ENCODE results near the gene DNAJB7. TPM values are rescaled to one million over a fixed set of nuclear protein-coding genes. Genes with fewer than 3 reads are reported as not detected.
"Not testable (repeated sequence)": the region's sequence is repeated elsewhere in the genome, so short reads cannot be mapped to it uniquely, and the experiment has no call there.

The DNAJB7 gene
- total and polyA plus RNA-seq, 5 donors from 2014 or later = 0.20 to 0.23 (median 0.22) TPM; not detected in 2

DNA sequence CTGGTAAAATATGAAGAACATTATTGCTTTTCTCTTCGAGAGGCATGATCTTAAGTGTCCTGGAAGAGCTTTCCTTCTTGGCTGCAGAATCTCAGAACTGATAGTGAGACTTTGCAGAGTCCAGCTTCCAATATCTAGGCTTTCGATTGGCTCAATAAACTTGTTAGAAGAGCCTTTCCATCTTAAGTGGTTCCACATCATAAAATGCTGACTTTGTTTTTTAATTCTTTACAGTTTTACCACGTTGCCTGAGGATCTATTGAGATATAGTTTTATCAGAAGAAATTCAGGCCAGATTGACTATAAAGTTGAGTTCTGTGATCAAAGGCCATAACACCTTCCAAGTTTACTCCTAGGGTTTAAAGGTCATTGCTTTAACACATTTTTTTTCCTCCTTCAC lies 15.6 kb upstream of the DNAJB7 start:
- Mint-ChIP-seq H3K27ac (no peak overlapping the region), H3K4me3 (no peak overlapping the region), H3K4me1 (peaks cover 0 to 4% (median 0%) of the 10 kb centered on the region in 4 donors), H3K9me3 (no peaks in the 10 kb centered on the region), H3K27me3 (no peaks in the 10 kb centered on the region), H3K36me3 (peaks cover 13% of the 10 kb centered on the region)
- H3K27ac ChIP-seq (ENCODE audit: insufficient read depth, low read length, poor library complexity, severe bottlenecking) = no peak overlapping the region
- no peaks in the 10 kb centered on the region for H3K9me3 ChIP-seq (ENCODE audit: control insufficient read depth in 2 of 2, low read length in 2 of 2)
- DNase-seq = no peak
- no peaks in the 10 kb centered on the region for H3K27me3 ChIP-seq (ENCODE audit: control insufficient read depth, insufficient read depth, low read length)
- no peak overlapping the region for H3K4me3 ChIP-seq (ENCODE audit: low read depth, low read length)
- ATAC-seq (ENCODE audit: low read depth in 2 of 2) = no peak
- no peaks in the 10 kb centered on the region for H3K4me1 ChIP-seq (ENCODE audit: control insufficient read depth, insufficient read depth, low read length, poor library complexity, severe bottlenecking)
- peaks cover 14% of the 10 kb centered on the region for H3K36me3 ChIP-seq (ENCODE audit: control insufficient read depth, insufficient read depth, low read length)

DNA sequence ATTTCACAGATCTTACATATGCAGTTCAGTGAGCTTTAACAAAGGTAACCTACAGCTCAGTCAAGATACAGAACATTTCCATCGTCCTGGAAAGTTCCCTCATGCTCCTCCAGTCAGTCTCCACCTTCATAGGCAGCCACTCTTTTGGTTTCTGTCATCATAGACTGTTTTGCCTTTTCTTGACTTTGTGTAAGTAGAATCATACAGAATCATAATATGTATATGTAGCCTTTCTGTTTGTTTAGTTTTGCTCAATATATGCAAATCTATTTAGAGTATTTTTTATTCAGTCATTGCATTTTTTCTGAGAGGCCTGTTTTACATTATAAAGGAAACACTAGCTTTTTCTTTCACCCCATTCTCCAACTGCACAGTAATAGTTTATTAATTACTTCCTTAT lies 15.0 kb upstream of the DNAJB7 start:
- H3K4me1 Mint-ChIP-seq = peaks cover 0 to 4% (median under 1%) of the 10 kb centered on the region in 4 donors
- DNase-seq = no peak
- no peaks in the 10 kb centered on the region for H3K27me3 ChIP-seq (ENCODE audit: control insufficient read depth, insufficient read depth, low read length)
- H3K4me1 ChIP-seq (ENCODE audit: control insufficient read depth, insufficient read depth, low read length, poor library complexity, severe bottlenecking) = no peaks in the 10 kb centered on the region
- H3K36me3 Mint-ChIP-seq = peaks cover 12% of the 10 kb centered on the region
- no peak overlapping the region for H3K4me3 Mint-ChIP-seq
- no peaks in the 10 kb centered on the region for H3K9me3 Mint-ChIP-seq
- H3K9me3 ChIP-seq (ENCODE audit: control insufficient read depth in 2 of 2, low read length in 2 of 2) = no peaks in the 10 kb centered on the region
- no peak for ATAC-seq (ENCODE audit: low read depth in 2 of 2)
- no peak overlapping the region for H3K4me3 ChIP-seq (ENCODE audit: low read depth, low read length)
- no peak overlapping the region for H3K27ac Mint-ChIP-seq
- H3K36me3 ChIP-seq (ENCODE audit: control insufficient read depth, insufficient read depth, low read length) = peaks cover 10% of the 10 kb centered on the region
- no peaks in the 10 kb centered on the region for H3K27me3 Mint-ChIP-seq
- no peak overlapping the region for H3K27ac ChIP-seq (ENCODE audit: insufficient read depth, low read length, poor library complexity, severe bottlenecking)

DNA sequence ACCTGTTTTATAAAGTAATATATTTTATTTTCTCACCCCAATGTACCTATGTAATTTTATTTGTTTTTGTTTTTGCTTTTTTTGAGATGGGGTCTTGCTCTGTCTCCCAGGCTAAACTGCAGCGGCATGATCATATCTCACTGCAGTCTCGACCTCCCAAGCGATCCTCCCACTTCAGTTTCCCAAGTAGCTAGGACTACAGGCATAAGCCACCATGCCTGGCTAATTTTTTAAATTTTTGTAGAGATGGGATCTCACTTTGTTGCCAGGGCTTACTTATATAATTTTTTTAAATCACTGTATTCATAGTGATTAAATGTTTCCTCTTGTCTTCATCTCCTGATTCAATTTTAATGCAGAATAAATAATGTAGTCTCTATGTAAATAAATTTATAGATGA lies 13.2 kb upstream of the DNAJB7 start:
- H3K9me3 ChIP-seq (ENCODE audit: control insufficient read depth in 2 of 2, low read length in 2 of 2) = no peaks in the 10 kb centered on the region
- Mint-ChIP-seq H3K36me3 (peaks cover 10% of the 10 kb centered on the region), H3K9me3 (no peaks in the 10 kb centered on the region), H3K4me1 (peaks cover 0 to 4% (median under 1%) of the 10 kb centered on the region in 4 donors), H3K4me3 (no peak overlapping the region), H3K27me3 (no peaks in the 10 kb centered on the region), H3K27ac (no peak overlapping the region)
- DNase-seq = no peak
- H3K4me1 ChIP-seq (ENCODE audit: control insufficient read depth, insufficient read depth, low read length, poor library complexity, severe bottlenecking) = no peaks in the 10 kb centered on the region
- no peak for ATAC-seq (ENCODE audit: low read depth in 2 of 2)
- H3K27me3 ChIP-seq (ENCODE audit: control insufficient read depth, insufficient read depth, low read length) = no peaks in the 10 kb centered on the region
- H3K27ac ChIP-seq (ENCODE audit: insufficient read depth, low read length, poor library complexity, severe bottlenecking) = no peak overlapping the region
- H3K36me3 ChIP-seq (ENCODE audit: control insufficient read depth, insufficient read depth, low read length) = peaks cover 10% of the 10 kb centered on the region
- H3K4me3 ChIP-seq (ENCODE audit: low read depth, low read length) = no peak overlapping the region

DNA sequence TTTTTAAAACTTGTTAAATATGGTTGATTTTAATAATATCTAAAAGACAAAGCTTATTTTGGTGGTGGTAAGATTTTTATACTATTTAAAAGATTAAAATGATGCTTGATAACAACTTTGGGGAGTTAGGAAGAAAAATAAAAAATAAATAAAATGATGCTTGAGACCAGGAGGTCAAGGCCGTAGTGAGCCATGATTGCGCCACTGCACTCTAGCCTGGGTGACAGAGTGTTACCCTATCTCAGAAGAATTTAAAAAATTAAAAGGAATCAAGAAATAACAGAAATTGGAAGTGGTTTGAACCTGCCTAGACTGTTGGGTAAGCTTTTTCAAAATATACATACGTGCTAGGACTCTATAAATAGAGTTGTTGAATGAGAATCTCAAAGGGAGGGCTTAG lies 12.1 kb upstream of the DNAJB7 start:
- Histone ChIP-seq H3K4me3 (ENCODE audit: low read depth, low read length) (no peak overlapping the region), H3K4me1 (ENCODE audit: control insufficient read depth, insufficient read depth, low read length, poor library complexity, severe bottlenecking) (no peaks in the 10 kb centered on the region), H3K27ac (ENCODE audit: insufficient read depth, low read length, poor library complexity, severe bottlenecking) (no peak overlapping the region), H3K36me3 (ENCODE audit: control insufficient read depth, insufficient read depth, low read length) (peaks cover 10% of the 10 kb centered on the region), H3K9me3 (ENCODE audit: control insufficient read depth in 2 of 2, low read length in 2 of 2) (no peaks in the 10 kb centered on the region), H3K27me3 (ENCODE audit: control insufficient read depth, insufficient read depth, low read length) (no peaks in the 10 kb centered on the region)
- ATAC-seq (ENCODE audit: low read depth in 2 of 2) (no peak), DNase-seq (no peak)
- H3K27ac Mint-ChIP-seq = no peak overlapping the region
- no peaks in the 10 kb centered on the region for H3K27me3 Mint-ChIP-seq
- no peaks in the 10 kb centered on the region for H3K9me3 Mint-ChIP-seq
- peaks cover 10% of the 10 kb centered on the region for H3K36me3 Mint-ChIP-seq
- H3K4me1 Mint-ChIP-seq = peaks cover 0 to 4% (median under 1%) of the 10 kb centered on the region in 4 donors
- no peak overlapping the region for H3K4me3 Mint-ChIP-seq

DNA sequence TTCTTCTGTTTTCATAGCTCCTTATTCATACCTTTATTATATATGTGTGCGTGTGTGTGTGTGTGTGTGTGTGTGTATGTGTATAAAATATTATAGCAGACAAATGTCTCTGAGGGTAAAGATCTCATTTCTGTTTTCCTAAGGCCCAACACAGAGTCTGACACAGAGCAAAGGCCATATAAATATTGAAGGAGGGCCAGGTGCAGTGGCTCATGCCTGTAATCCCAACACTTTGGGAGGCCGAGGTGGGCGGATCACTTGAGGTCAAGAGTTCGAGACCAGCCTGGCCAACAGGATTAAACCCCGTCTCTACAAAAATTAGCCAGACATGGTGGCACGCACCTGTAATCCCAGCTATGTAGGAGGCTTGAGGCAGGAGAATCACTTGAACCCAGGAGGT lies 6.5 kb upstream of the DNAJB7 start:
- H3K27me3 ChIP-seq (ENCODE audit: control insufficient read depth, insufficient read depth, low read length); H3K9me3 Mint-ChIP-seq; DNase-seq; H3K4me1 ChIP-seq (ENCODE audit: control insufficient read depth, insufficient read depth, low read length, poor library complexity, severe bottlenecking); H3K4me3 Mint-ChIP-seq; H3K36me3 ChIP-seq (ENCODE audit: control insufficient read depth, insufficient read depth, low read length); H3K27ac Mint-ChIP-seq; H3K27me3 Mint-ChIP-seq; H3K36me3 Mint-ChIP-seq; H3K27ac ChIP-seq (ENCODE audit: insufficient read depth, low read length, poor library complexity, severe bottlenecking); ATAC-seq (ENCODE audit: low read depth in 2 of 2); H3K9me3 ChIP-seq (ENCODE audit: control insufficient read depth in 2 of 2, low read length in 2 of 2); H3K4me3 ChIP-seq (ENCODE audit: low read depth, low read length): not testable (repeated sequence)
- peaks cover 5 to 23% (median 17%) of the 10 kb centered on the region in 4 donors for H3K4me1 Mint-ChIP-seq

DNA sequence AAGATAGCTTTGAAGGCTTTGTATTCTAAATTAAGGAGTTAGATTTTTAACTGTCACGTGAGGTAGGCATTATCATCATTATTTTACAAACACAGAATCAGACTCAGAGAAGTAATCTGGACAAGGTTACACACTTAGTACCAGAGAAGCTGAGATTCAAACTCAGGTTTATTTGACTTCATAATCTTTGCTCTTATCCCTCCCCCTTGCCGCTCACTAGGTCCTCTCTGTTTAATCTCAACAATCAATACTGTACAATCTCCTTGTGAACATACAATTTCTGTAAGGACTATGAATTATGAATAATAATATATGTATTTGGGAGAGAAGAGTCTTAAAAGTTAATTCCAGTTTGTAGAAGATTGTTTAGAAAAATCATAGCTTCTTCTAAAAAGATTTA lies 5.2 kb upstream of the DNAJB7 start:
- Histone ChIP-seq H3K4me3 (ENCODE audit: low read depth, low read length) (no peak overlapping the region), H3K36me3 (ENCODE audit: control insufficient read depth, insufficient read depth, low read length) (peaks cover 6% of the 10 kb centered on the region), H3K4me1 (ENCODE audit: control insufficient read depth, insufficient read depth, low read length, poor library complexity, severe bottlenecking) (no peaks in the 10 kb centered on the region), H3K27me3 (ENCODE audit: control insufficient read depth, insufficient read depth, low read length) (no peaks in the 10 kb centered on the region), H3K27ac (ENCODE audit: insufficient read depth, low read length, poor library complexity, severe bottlenecking) (no peak overlapping the region), H3K9me3 (ENCODE audit: control insufficient read depth in 2 of 2, low read length in 2 of 2) (no peaks in the 10 kb centered on the region)
- no peak for DNase-seq
- Mint-ChIP-seq H3K36me3 (peaks cover 10% of the 10 kb centered on the region), H3K27me3 (no peaks in the 10 kb centered on the region), H3K4me1 (peaks cover 16 to 32% (median 18%) of the 10 kb centered on the region in 4 donors), H3K9me3 (peaks cover 0 to 2% (median 0%) of the 10 kb centered on the region in 7 donors), H3K27ac (peak overlapping the region in 1 of 3 donors; percentile 6), H3K4me3 (no peak overlapping the region)
- no peak for ATAC-seq (ENCODE audit: low read depth in 2 of 2)

DNA sequence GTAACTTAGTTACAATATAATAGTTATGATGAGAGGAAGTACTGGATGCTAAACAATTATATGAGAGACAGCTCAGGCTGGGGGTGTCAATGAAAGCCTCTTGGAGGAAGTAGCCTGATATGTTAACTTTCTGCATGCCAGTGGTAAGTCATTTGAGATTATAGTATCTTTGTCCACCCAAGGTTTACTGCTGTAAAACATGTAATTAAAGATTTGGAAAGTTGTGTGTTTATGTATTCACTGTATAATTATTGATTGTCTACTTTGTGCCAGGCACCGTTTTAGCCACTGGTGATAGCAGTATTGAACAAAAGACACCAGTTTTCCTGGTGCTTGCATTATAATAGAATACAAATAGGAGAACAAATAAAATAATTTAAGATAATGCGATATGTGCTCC lies 624 bp upstream of the DNAJB7 start:
- no peak for ATAC-seq (ENCODE audit: low read depth in 2 of 2)

DNA sequence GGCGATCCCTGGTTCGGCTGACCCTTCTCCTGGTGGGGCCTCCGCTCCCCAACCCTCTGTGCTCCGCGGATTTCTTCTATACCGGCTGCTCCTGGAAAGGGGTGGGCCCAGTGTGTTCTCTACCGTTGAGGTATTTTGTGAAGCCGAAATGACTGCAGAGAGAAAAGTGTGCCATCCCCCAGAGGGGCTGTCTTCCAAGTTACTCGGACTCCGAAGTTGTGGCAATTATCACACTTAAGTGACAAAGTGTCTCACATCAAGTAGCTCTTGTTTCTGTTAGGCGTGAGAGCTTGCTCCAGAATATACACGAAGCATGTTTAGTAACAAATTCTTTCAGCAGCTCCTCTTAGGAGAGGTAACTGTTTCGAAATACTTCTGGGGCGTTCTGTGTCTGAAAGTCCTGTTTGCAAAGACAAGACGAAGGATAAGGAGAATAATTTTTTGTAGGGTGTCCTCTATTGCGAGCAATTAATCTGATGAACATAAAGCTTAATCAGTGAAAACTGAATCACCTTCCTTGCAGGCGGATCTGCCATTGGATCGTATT lies 4.5 kb downstream of the DNAJB7 start:
- peak overlapping the region; percentile 93 to 100 (median 98) for H3K4me3 Mint-ChIP-seq
- no peaks in the 10 kb centered on the region for H3K9me3 Mint-ChIP-seq
- Histone ChIP-seq H3K27me3 (ENCODE audit: control insufficient read depth, insufficient read depth, low read length) (no peaks in the 10 kb centered on the region), H3K4me1 (ENCODE audit: control insufficient read depth, insufficient read depth, low read length, poor library complexity, severe bottlenecking) (peaks cover 44% of the 10 kb centered on the region), H3K27ac (ENCODE audit: insufficient read depth, low read length, poor library complexity, severe bottlenecking) (peak overlapping the region; percentile 98), H3K36me3 (ENCODE audit: control insufficient read depth, insufficient read depth, low read length) (peaks cover 5% of the 10 kb centered on the region), H3K9me3 (ENCODE audit: control insufficient read depth in 2 of 2, low read length in 2 of 2) (no peaks in the 10 kb centered on the region), H3K4me3 (ENCODE audit: low read depth, low read length) (peak overlapping the region; percentile 93)
- H3K27me3 Mint-ChIP-seq = peaks cover 4% of the 10 kb centered on the region
- ATAC-seq (ENCODE audit: low read depth in 2 of 2) (no peak), DNase-seq (peak in 1 of 3 donors; percentile 22)
- peaks cover 30 to 64% (median 41%) of the 10 kb centered on the region in 4 donors for H3K4me1 Mint-ChIP-seq
- peak overlapping the region; percentile 100 for H3K27ac Mint-ChIP-seq
- peaks cover 5% of the 10 kb centered on the region for H3K36me3 Mint-ChIP-seq

More for the DNA sequence above, 624 bp upstream of the DNAJB7 start:
- Mint-ChIP-seq H3K4me1 (peaks cover 29 to 56% (median 30%) of the 10 kb centered on the region in 4 donors), H3K4me3 (no peak overlapping the region), H3K9me3 (no peaks in the 10 kb centered on the region), H3K36me3 (peaks cover 5% of the 10 kb centered on the region), H3K27me3 (peaks cover under 1% of the 10 kb centered on the region), H3K27ac (peak overlapping the region in 1 of 3 donors; percentile 52)
- no peaks in the 10 kb centered on the region for H3K9me3 ChIP-seq (ENCODE audit: control insufficient read depth in 2 of 2, low read length in 2 of 2)
- H3K27ac ChIP-seq (ENCODE audit: insufficient read depth, low read length, poor library complexity, severe bottlenecking) = no peak overlapping the region
- H3K27me3 ChIP-seq (ENCODE audit: control insufficient read depth, insufficient read depth, low read length) = no peaks in the 10 kb centered on the region
- DNase-seq = no peak
- H3K4me1 ChIP-seq (ENCODE audit: control insufficient read depth, insufficient read depth, low read length, poor library complexity, severe bottlenecking) = peaks cover 6% of the 10 kb centered on the region
- no peak overlapping the region for H3K4me3 ChIP-seq (ENCODE audit: low read depth, low read length)
- peaks cover 4% of the 10 kb centered on the region for H3K36me3 ChIP-seq (ENCODE audit: control insufficient read depth, insufficient read depth, low read length)

All from CD4-positive, CD25-positive, alpha-beta regulatory T cell (primary cell).